HG03103 (cell line): ENCODE data around the gene RIC8A.

Source experiments
- ATAC-seq: cut with Tn5 transposase; IDR thresholded peaks from one replicate; pipeline ENCODE4 v1.9.1; 2021; ENCODE audit warnings: low read depth; ENCODE audit not compliant: unreplicated experiment

RIC8A gene

GRCh38 chr11:203945-204586 lies 3.4 kb upstream of the RIC8A start:
- no peak for ATAC-seq

- ATAC-seq = no peak
Measured at GRCh38 chr11:204587-205109, 2.9 kb upstream of the RIC8A start.

GRCh38 chr11:205221-206001 lies 2.1 kb upstream of the RIC8A start:
- no peak for ATAC-seq

- ATAC-seq = no peak
Measured at GRCh38 chr11:206002-206384, 1.5 kb upstream of the RIC8A start.

GRCh38 chr11:206526-207207 lies 841 bp upstream of the RIC8A start:
- no peak for ATAC-seq

- no peak for ATAC-seq
Measured at GRCh38 chr11:207863-208180, 314 bp downstream of the RIC8A start.

GRCh38 chr11:208181-208916 lies 841 bp downstream of the RIC8A start:
- peak; percentile 30 for ATAC-seq

GRCh38 chr11:208917-209260 lies 1.4 kb downstream of the RIC8A start:
- no peak for ATAC-seq

- no peak for ATAC-seq
Measured at GRCh38 chr11:209275-210121, 2.0 kb downstream of the RIC8A start.

- no peak for ATAC-seq
Measured at GRCh38 chr11:210122-210802, 2.8 kb downstream of the RIC8A start.

- ATAC-seq = no peak
Measured at GRCh38 chr11:210803-211180, 3.3 kb downstream of the RIC8A start.

- ATAC-seq = no peak
Measured at GRCh38 chr11:211295-211694, 3.8 kb downstream of the RIC8A start.

GRCh38 chr11:211741-212140 lies 4.2 kb downstream of the RIC8A start:
- ATAC-seq = no peak

GRCh38 chr11:212150-213100 lies 4.9 kb downstream of the RIC8A start:
- no peak for ATAC-seq

- ATAC-seq = no peak
Measured at GRCh38 chr11:213111-213510, 5.6 kb downstream of the RIC8A start.

- no peak for ATAC-seq
Measured at GRCh38 chr11:214083-214482, 6.6 kb downstream of the RIC8A start.

GRCh38 chr11:215581-216037 lies 8.1 kb downstream of the RIC8A start:
- ATAC-seq = no peak
